GM12878 (cell line): ENCODE results near the gene GMDS. TPM values are rescaled to one million over a fixed set of nuclear protein-coding genes. Genes with fewer than 3 reads are reported as not detected.

ENCODE experiments used
- ATAC-seq: fragments of 200-7000 bp; cut with Tn5 transposase; 3 replicates; pipeline ENCODE4 v1.9.1; 2020; ENCODE audit warnings: mild to moderate bottlenecking, moderate library complexity
- BruUV-seq: library from RNA; stranded (reverse); fragments of 400-500 nt; replicated peaks from 2 replicates; lab custom pipeline; 2021; lab: Mats Ljungman, UMichigan
- CTCF ChIA-PET: fragments of 300-600 bp; sonication (Branson Sonifier 250); formaldehyde crosslinking; extraction: SDS; loops from one replicate; lab custom pipeline; 2021; ENCODE audit warnings: inconsistent platforms; lab: Yijun Ruan, JAX
- POLR2A ChIA-PET: fragments of 350-600 bp; formaldehyde crosslinking; extraction: SDS; loops from one replicate; lab custom pipeline; 2021; ENCODE audit warnings: inconsistent platforms; lab: Charles Lee
- RAD21 ChIA-PET: fragments of 300-600 bp; sonication (Branson Sonifier 250); formaldehyde crosslinking; loops from one replicate; lab custom pipeline; 2023; ENCODE audit warnings: antibody characterized with exemption; ENCODE audit not compliant: unreplicated experiment; lab: Charles Lee
- SMC1A ChIA-PET: fragments of 300-600 bp; sonication (Branson Sonifier 250); formaldehyde crosslinking; loops from one replicate; lab custom pipeline; 2023; ENCODE audit not compliant: unreplicated experiment, uncharacterized antibody; lab: Charles Lee
- DNase-seq: peaks from one replicate; pipeline ENCODE4 v3.0.0-alpha.2; 2011; ENCODE audit warnings: low read depth, low spot score
- FAIRE-seq: peaks from 3 replicates; lab custom pipeline; 2011; peaks lifted over from hg19 to GRCh38; lab: Jason Lieb, UNC
- H2AFZ ChIP-seq: 2 replicates; pipeline ENCODE4 v1.6.0; 2011; ENCODE audit warnings: low read depth, low read length, control low read depth; ENCODE audit not compliant: control insufficient read depth
- H3K27ac ChIP-seq: 2 replicates; pipeline ENCODE4 v1.5.1; 2011; ENCODE audit warnings: control low read depth; ENCODE audit not compliant: control insufficient read depth, insufficient read depth
- H3K27me3 ChIP-seq, 2 experiments: replicated peaks in 1 of 2; 2 replicates each; pipeline versions ENCODE4 v1.6.0 to v1.6.1; 2011; ENCODE audit warnings: low read length in 1 of 2; ENCODE audit not compliant: control insufficient read depth in 2 of 2, insufficient read depth in 2 of 2
- H3K36me3 ChIP-seq, 2 experiments: 2 replicates each; pipeline ENCODE4 v1.5.1; 2011; ENCODE audit warnings: low read length in 1 of 2; ENCODE audit not compliant: control insufficient read depth in 2 of 2, insufficient read depth in 2 of 2
- H3K4me1 ChIP-seq: 2 replicates; pipeline ENCODE4 v1.6.1; 2011; ENCODE audit warnings: mild to moderate bottlenecking, low read length, moderate library complexity, mixed read lengths; ENCODE audit not compliant: control insufficient read depth, insufficient read depth
- H3K4me2 ChIP-seq: 2 replicates; pipeline ENCODE4 v1.6.0; 2011; ENCODE audit warnings: control low read depth; ENCODE audit not compliant: control insufficient read depth, insufficient read depth
- H3K4me3 ChIP-seq: fragments of 200-600 bp; sonication (generic); 2 replicates; pipeline ENCODE4 v1.5.1; 2016
- H3K79me2 ChIP-seq: 2 replicates; pipeline ENCODE4 v1.6.0; 2011; ENCODE audit warnings: low read length; ENCODE audit not compliant: control insufficient read depth, insufficient read depth
- H3K9ac ChIP-seq: 2 replicates; pipeline ENCODE4 v1.8.0; 2011; ENCODE audit warnings: low read length, control low read depth, mixed read lengths; ENCODE audit not compliant: control insufficient read depth, insufficient read depth
- H3K9me3 ChIP-seq: replicated peaks from 3 replicates; pipeline ENCODE4 v1.5.1; 2011; ENCODE audit warnings: mild to moderate bottlenecking, low read length; ENCODE audit not compliant: control insufficient read depth, insufficient read depth
- H4K20me1 ChIP-seq: 2 replicates; pipeline ENCODE4 v1.6.0; 2011; ENCODE audit not compliant: control insufficient read depth, insufficient read depth
- CEBPB ChIP-seq, 2 experiments: fragments of 150-350 bp in 1 of 2; IDR thresholded peaks; 2 replicates each; pipeline ENCODE4 v1.6.1; 2012 to 2014; ENCODE audit warnings: low read depth in 2 of 2, low read length in 2 of 2, borderline replicate concordance in 1 of 2, inconsistent platforms in 1 of 2
- EP300 ChIP-seq, 2 experiments: fragments of 150-350 bp in 1 of 2; IDR thresholded peaks; 2 replicates each; pipeline ENCODE4 v1.6.1; 2011 to 2012; ENCODE audit warnings: low read depth in 2 of 2, low read length in 2 of 2, borderline replicate concordance in 1 of 2, improper control_type of control experiment in 1 of 2, inconsistent platforms in 1 of 2; ENCODE audit not compliant: control insufficient read depth in 1 of 2
- GABPA ChIP-seq: IDR thresholded peaks from 2 replicates; pipeline ENCODE4 v1.6.1; 2014; ENCODE audit warnings: antibody characterized with exemption, low read depth, mild to moderate bottlenecking, inconsistent platforms
- HDGF ChIP-seq: fragments of 450-650 bp; IDR thresholded peaks from 2 replicates; pipeline ENCODE4 v1.6.1; 2016; ENCODE audit warnings: antibody characterized with exemption
- KAT2A ChIP-seq: conservative IDR thresholded peaks from 2 replicates; pipeline ENCODE4 v1.6.1; 2011; ENCODE audit warnings: low read depth, low read length; ENCODE audit not compliant: control insufficient read depth
- KLF5 ChIP-seq: fragments of 450-650 bp; IDR thresholded peaks from 2 replicates; pipeline ENCODE4 v1.6.1; 2014; ENCODE audit warnings: mild to moderate bottlenecking; ENCODE audit not compliant: partially characterized antibody
- MYC ChIP-seq: IDR thresholded peaks from 2 replicates; pipeline ENCODE4 v1.6.1; 2011; ENCODE audit warnings: mild to moderate bottlenecking, low read length, moderate library complexity, inconsistent platforms; ENCODE audit not compliant: insufficient read depth, insufficient replicate concordance, insufficient read length, severe bottlenecking
- NBN ChIP-seq: fragments of 450-650 bp; IDR thresholded peaks from 2 replicates; pipeline ENCODE4 v1.6.1; 2016
- NR2F1 ChIP-seq: fragments of 450-650 bp; conservative IDR thresholded peaks from 2 replicates; pipeline ENCODE4 v1.6.1; 2017; ENCODE audit warnings: mild to moderate bottlenecking
- POLR2AphosphoS5 ChIP-seq: IDR thresholded peaks from 2 replicates; pipeline ENCODE4 v1.6.1; 2011; ENCODE audit warnings: mild to moderate bottlenecking, low read length, inconsistent platforms
- TCF3 ChIP-seq: IDR thresholded peaks from 2 replicates; pipeline ENCODE4 v1.6.1; 2012; ENCODE audit warnings: low read depth, mild to moderate bottlenecking, low read length, borderline replicate concordance; ENCODE audit not compliant: insufficient read depth
- WGBS: methylation state at CpG from one replicate; pipeline ENCODE4 v1.1.6; 2016; ENCODE audit warnings: low lambda C conversion rate; ENCODE audit not compliant: insufficient replicate concordance, insufficient coverage; ENCODE audit errors: missing lambda C conversion rate; 5-methylcytosine and 5-hydroxymethylcytosine counted together
- in situ Hi-C: fragments of 300-500 bp; cut with MboI; formaldehyde crosslinking; loops from 9 replicates; pipeline ENCODE4 v1.14.3; 2018; ENCODE audit warnings: mixed read lengths
- intact Hi-C: fragments of 100-400 bp; cut with micrococcal nuclease; formaldehyde crosslinking; loops from one replicate; pipeline ENCODE4 v1.14.2; 2022; ENCODE audit not compliant: unreplicated experiment
- polyA plus RNA-seq, 11 experiments: library from polyadenylated mRNA; depleted of rRNA in 4 of 11; unstranded in 6 of 11; stranded (reverse) in 5 of 11; fragments of >200 nt; fragmentation: Nextera tagmentation in 4 of 11; fragmentation: Illumina TruSeq in 1 of 11; extraction: Ambion mirVana in 4 of 11; extraction: Trizol in 1 of 11; gene quantifications; 1 replicate in 1 of 11; 2 replicates in 10 of 11; pipeline versions ENCODE4 v1.2.1 to v1.2.3, GENCODE V29; 2011 to 2016; ENCODE audit warnings: inconsistent platforms in 2 of 11, missing spikeins in 2 of 11, low read depth in 1 of 11
- total RNA-seq, 4 experiments: library from RNA; depleted of rRNA in 3 of 4; stranded (reverse); fragments of >200 nt in 3 of 4; fragmentation: Illumina TruSeq in 1 of 4; extraction: Trizol in 1 of 4; gene quantifications; 2 replicates each; pipeline versions ENCODE4 v1.2.1 to v1.2.3, GENCODE V29; 2013 to 2021
- TF ChIP-seq, protein P1 (sequence below): IDR thresholded peaks from 2 replicates; pipeline ENCODE4 v1.6.1; 2012; ENCODE audit warnings: low read depth, low read length, improper control_type of control experiment
- TF ChIP-seq, protein P2 (sequence below): fragments of 150-350 bp; IDR thresholded peaks from 2 replicates; pipeline ENCODE4 v1.6.1; 2014; ENCODE audit warnings: mild to moderate bottlenecking, low read depth, low read length
- TF ChIP-seq, protein P3 (sequence below): IDR thresholded peaks from 2 replicates; pipeline ENCODE4 v1.6.1; 2011; ENCODE audit warnings: low read depth, low read length, improper control_type of control experiment, borderline replicate concordance
- TF ChIP-seq, protein P4 (sequence below): fragments of 150-350 bp; IDR thresholded peaks from 2 replicates; pipeline ENCODE4 v1.6.1; 2016; ENCODE audit warnings: low read depth, low read length

The GMDS gene
- total and polyA plus RNA-seq, 10 of the 15 experiments (the other 5 are each of a cell fraction or from before 2014, with no cell fraction given) = 0.61 to 53.8 (median 29.3) TPM

DNA sequence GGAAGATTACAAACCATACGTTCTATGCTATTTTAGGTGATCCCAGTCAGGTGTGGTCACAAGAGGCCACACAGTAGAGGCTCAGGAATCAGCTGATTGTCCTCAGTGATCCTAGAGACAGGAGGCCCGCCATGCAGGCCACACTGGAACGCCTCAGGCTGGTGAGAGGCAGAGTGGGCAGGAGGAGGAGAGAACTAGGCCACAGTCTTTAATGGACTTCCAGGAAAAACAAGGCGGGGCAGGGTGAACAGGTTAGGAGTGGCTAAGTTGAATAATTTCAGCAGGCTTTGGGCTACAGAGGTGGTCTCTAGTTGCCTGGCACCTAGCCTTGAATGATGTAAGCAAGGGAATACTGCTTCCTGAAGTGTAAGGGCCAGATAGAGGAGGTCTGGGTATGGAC lies 101.2 kb downstream of the GMDS start:
- H3K36me3 ChIP-seq = no peaks in the 10 kb centered on the region; a peak in 1 of 4 replicates
- no peaks in the 10 kb centered on the region for H3K27me3 ChIP-seq
- ChIA-PET SMC1A (no interaction called here), RAD21 (no interaction called here), CTCF (no interaction called here), POLR2A (no interaction called here)
- in situ Hi-C loops (no loop called here), intact Hi-C loops (no loop called here)
- no peaks in the 10 kb centered on the region; the same call in 1 of the 2 replicates for H3K4me1 ChIP-seq
- H3K79me2 ChIP-seq = no peaks in the 10 kb centered on the region
- BruUV-seq = no TSS peak
- no peak overlapping the region for H3K4me2 ChIP-seq
- no peak for ATAC-seq
- H3K9me3 ChIP-seq = no peaks in the 10 kb centered on the region
- no peak for TF ChIP-seq TCF3
- TF ChIP-seq, protein P1, sequence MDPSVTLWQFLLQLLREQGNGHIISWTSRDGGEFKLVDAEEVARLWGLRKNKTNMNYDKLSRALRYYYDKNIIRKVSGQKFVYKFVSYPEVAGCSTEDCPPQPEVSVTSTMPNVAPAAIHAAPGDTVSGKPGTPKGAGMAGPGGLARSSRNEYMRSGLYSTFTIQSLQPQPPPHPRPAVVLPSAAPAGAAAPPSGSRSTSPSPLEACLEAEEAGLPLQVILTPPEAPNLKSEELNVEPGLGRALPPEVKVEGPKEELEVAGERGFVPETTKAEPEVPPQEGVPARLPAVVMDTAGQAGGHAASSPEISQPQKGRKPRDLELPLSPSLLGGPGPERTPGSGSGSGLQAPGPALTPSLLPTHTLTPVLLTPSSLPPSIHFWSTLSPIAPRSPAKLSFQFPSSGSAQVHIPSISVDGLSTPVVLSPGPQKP = no peak
- TF ChIP-seq EP300 (IDR thresholded peaks at IDR 0.05; ENCODE audit: borderline replicate concordance in 1 of 2, control insufficient read depth in 1 of 2, low read depth in 2 of 2, low read length in 2 of 2) = no peak
- TF ChIP-seq POLR2AphosphoS5 = no peak
- TF ChIP-seq KLF5 = no peak
- TF ChIP-seq, protein P2, sequence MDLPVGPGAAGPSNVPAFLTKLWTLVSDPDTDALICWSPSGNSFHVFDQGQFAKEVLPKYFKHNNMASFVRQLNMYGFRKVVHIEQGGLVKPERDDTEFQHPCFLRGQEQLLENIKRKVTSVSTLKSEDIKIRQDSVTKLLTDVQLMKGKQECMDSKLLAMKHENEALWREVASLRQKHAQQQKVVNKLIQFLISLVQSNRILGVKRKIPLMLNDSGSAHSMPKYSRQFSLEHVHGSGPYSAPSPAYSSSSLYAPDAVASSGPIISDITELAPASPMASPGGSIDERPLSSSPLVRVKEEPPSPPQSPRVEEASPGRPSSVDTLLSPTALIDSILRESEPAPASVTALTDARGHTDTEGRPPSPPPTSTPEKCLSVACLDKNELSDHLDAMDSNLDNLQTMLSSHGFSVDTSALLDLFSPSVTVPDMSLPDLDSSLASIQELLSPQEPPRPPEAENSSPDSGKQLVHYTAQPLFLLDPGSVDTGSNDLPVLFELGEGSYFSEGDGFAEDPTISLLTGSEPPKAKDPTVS = no peak
- no peak for TF ChIP-seq NBN
- no peak for TF ChIP-seq NR2F1
- no peak for TF ChIP-seq HDGF
- no peak for TF ChIP-seq KAT2A
- TF ChIP-seq, protein P3, sequence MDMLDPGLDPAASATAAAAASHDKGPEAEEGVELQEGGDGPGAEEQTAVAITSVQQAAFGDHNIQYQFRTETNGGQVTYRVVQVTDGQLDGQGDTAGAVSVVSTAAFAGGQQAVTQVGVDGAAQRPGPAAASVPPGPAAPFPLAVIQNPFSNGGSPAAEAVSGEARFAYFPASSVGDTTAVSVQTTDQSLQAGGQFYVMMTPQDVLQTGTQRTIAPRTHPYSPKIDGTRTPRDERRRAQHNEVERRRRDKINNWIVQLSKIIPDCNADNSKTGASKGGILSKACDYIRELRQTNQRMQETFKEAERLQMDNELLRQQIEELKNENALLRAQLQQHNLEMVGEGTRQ = no peak
- no peak for TF ChIP-seq GABPA
- TF ChIP-seq CEBPB (IDR thresholded peaks at IDR 0.05; ENCODE audit: borderline replicate concordance in 1 of 2, low read depth in 2 of 2, low read length in 2 of 2) = no peak
- TF ChIP-seq, protein P4, sequence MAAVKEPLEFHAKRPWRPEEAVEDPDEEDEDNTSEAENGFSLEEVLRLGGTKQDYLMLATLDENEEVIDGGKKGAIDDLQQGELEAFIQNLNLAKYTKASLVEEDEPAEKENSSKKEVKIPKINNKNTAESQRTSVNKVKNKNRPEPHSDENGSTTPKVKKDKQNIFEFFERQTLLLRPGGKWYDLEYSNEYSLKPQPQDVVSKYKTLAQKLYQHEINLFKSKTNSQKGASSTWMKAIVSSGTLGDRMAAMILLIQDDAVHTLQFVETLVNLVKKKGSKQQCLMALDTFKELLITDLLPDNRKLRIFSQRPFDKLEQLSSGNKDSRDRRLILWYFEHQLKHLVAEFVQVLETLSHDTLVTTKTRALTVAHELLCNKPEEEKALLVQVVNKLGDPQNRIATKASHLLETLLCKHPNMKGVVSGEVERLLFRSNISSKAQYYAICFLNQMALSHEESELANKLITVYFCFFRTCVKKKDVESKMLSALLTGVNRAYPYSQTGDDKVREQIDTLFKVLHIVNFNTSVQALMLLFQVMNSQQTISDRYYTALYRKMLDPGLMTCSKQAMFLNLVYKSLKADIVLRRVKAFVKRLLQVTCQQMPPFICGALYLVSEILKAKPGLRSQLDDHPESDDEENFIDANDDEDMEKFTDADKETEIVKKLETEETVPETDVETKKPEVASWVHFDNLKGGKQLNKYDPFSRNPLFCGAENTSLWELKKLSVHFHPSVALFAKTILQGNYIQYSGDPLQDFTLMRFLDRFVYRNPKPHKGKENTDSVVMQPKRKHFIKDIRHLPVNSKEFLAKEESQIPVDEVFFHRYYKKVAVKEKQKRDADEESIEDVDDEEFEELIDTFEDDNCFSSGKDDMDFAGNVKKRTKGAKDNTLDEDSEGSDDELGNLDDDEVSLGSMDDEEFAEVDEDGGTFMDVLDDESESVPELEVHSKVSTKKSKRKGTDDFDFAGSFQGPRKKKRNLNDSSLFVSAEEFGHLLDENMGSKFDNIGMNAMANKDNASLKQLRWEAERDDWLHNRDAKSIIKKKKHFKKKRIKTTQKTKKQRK = no peak
- TF ChIP-seq MYC = no peak
- no peak for DNase-seq
- 49% methylated on average over 4 of the region's 4 CpGs for WGBS
- H3K9ac ChIP-seq = no peak overlapping the region
- H4K20me1 ChIP-seq = no peaks in the 10 kb centered on the region
- no peak overlapping the region for H2AFZ ChIP-seq
- no peak overlapping the region for H3K4me3 ChIP-seq
- no peak for FAIRE-seq
- H3K27ac ChIP-seq = no peak overlapping the region
